Prostate gland (tissue), 2 donors: ENCODE data around the gene SH2D7.

ENCODE experiments used
- CTCF ChIP-seq, 4 experiments: fragments of 200-600 bp in 2 of 4; fragments of 450-650 bp in 2 of 4; sonication (generic) in 2 of 4; IDR thresholded peaks; 1 replicate in 3 of 4; 2 replicates in 1 of 4; pipeline ENCODE4 v1.5.1; 2016 to 2019; ENCODE audit warnings: antibody characterized with exemption in 4 of 4, mild to moderate bottlenecking in 2 of 4, moderate library complexity in 2 of 4
- POLR2A ChIP-seq: fragments of 450-650 bp; IDR thresholded peaks from one replicate; pipeline ENCODE4 v1.6.1; 2016; ENCODE audit warnings: antibody characterized with exemption, mild to moderate bottlenecking

DNA sequence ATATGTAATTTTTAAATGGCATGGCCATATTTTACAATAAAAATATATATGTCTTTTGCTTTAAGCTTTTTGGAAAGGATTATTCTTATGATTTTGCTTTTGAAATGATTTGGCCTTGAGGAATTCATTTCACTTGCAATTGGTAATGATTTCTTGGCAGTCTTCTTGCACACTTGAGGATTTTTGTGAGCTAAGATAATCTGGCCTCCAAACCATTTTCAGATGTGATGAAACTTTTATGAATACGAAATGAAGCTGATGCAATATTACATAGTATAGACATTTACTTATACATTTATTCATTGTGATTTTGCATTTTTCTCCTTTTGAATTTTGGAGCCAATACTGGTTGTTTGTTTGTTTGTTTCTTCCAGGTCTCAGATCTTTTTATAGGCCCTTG, 6.4 kb upstream of the SH2D7 start:
- TF ChIP-seq POLR2A, result no peak
- no peak for TF ChIP-seq CTCF (IDR thresholded peaks at IDR 0.05)
